LNCaP clone FGC (cell line): ENCODE measurements around the gene RBM19.

ENCODE experiments used
- DNase-seq: peaks from one replicate; pipeline ENCODE4 v3.0.0-alpha.2; 2011; ENCODE audit warnings: low read depth
- H3K4me3 ChIP-seq: 2 replicates; pipeline ENCODE4 v1.5.1; 2011; ENCODE audit warnings: mild to moderate bottlenecking, low read depth, low read length, control low read depth
- CTCF ChIP-seq: IDR thresholded peaks from 2 replicates; pipeline ENCODE4 v1.5.1; 2012; ENCODE audit warnings: mild to moderate bottlenecking; ENCODE audit not compliant: control insufficient read depth, insufficient read depth; ENCODE audit errors: extremely low read depth

The RBM19 gene

GRCh38 chr12:113910751-113911272, 55.3 kb downstream of the RBM19 start:
- DNase-seq, result no peak
- no peak for TF ChIP-seq CTCF

GRCh38 chr12:113909776-113910420, 56.2 kb downstream of the RBM19 start:
- TF ChIP-seq CTCF, result no peak
- DNase-seq, result no peak
- no peak overlapping the region for H3K4me3 ChIP-seq

More at GRCh38 chr12:113910751-113911272, 55.3 kb downstream of the RBM19 start:
- no peak overlapping the region for H3K4me3 ChIP-seq

GRCh38 chr12:113908584-113909100, 57.5 kb downstream of the RBM19 start:
- no peak overlapping the region for H3K4me3 ChIP-seq
- no peak for TF ChIP-seq CTCF

GRCh38 chr12:113907446-113908180, 58.5 kb downstream of the RBM19 start:
- DNase-seq, result no peak
- no peak overlapping the region for H3K4me3 ChIP-seq
- no peak for TF ChIP-seq CTCF

More at GRCh38 chr12:113908584-113909100, 57.5 kb downstream of the RBM19 start:
- no peak for DNase-seq

GRCh38 chr12:113906411-113907200, 59.5 kb downstream of the RBM19 start:
- TF ChIP-seq CTCF, result no peak
- no peak overlapping the region for H3K4me3 ChIP-seq
- no peak for DNase-seq

GRCh38 chr12:113905829-113906228, 60.3 kb downstream of the RBM19 start:
- no peak overlapping the region for H3K4me3 ChIP-seq
- no peak for DNase-seq
- TF ChIP-seq CTCF, result no peak
